Uterus (tissue), 4 donors: ENCODE results near the gene GALNT13. TPM values are rescaled to one million over a fixed set of nuclear protein-coding genes. Genes with fewer than 3 reads are reported as not detected.

Source experiments
- DNase-seq, 2 donors: peaks; one replicate each; pipeline ENCODE4 v3.0.0-alpha.2; 2019 to 2020
- H3K27ac ChIP-seq, 2 donors: fragments of 200-600 bp; sonication (generic); 1 replicate in 1 of 2; 2 replicates in 1 of 2; pipeline ENCODE4 v1.5.1; 2016 to 2018
- H3K27me3 ChIP-seq, 2 donors: fragments of 200-600 bp; sonication (generic); one replicate each; pipeline ENCODE4 v1.5.1; 2018 to 2019; ENCODE audit warnings: control low read depth in 1 of 2
- H3K36me3 ChIP-seq, 2 donors: fragments of 200-600 bp; sonication (generic); one replicate each; pipeline ENCODE4 v1.5.1; 2019; ENCODE audit warnings: control low read depth in 1 of 2
- H3K4me1 ChIP-seq, 2 donors: fragments of 200-600 bp; sonication (generic); one replicate each; pipeline ENCODE4 v1.5.1; 2018 to 2019; ENCODE audit warnings: control low read depth in 1 of 2
- H3K4me3 ChIP-seq, 2 donors: fragments of 200-600 bp; sonication (generic); 1 replicate in 1 of 2; 2 replicates in 1 of 2; pipeline ENCODE4 v1.5.1; 2018 to 2019; ENCODE audit warnings: mild to moderate bottlenecking in 1 of 2
- H3K9me3 ChIP-seq, 2 donors: fragments of 200-600 bp; sonication (generic); one replicate each; pipeline ENCODE4 v1.5.1; 2019; ENCODE audit warnings: control low read depth in 1 of 2
- CTCF ChIP-seq, 4 experiments: fragments of 200-600 bp in 2 of 4; fragments of 450-650 bp in 2 of 4; sonication (generic) in 2 of 4; IDR thresholded peaks; one replicate each; pipeline ENCODE4 v1.5.1; 2016 to 2019; ENCODE audit warnings: antibody characterized with exemption in 4 of 4, mild to moderate bottlenecking in 2 of 4, moderate library complexity in 1 of 4
- POLR2A ChIP-seq, 2 donors: fragments of 450-650 bp; IDR thresholded peaks; one replicate each; pipeline ENCODE4 v1.6.1; 2016; ENCODE audit warnings: antibody characterized with exemption in 2 of 2, mild to moderate bottlenecking in 1 of 2, moderate library complexity in 1 of 2
- intact Hi-C: fragments of 100-400 bp; cut with DNase I; formaldehyde crosslinking; loops from one replicate; pipeline ENCODE4 v1.15.1; 2023; ENCODE audit warnings: low total_unique reads
- total RNA-seq, 4 donors: library from RNA; depleted of rRNA in 3 of 4; stranded (reverse); fragments of >200 nt in 3 of 4; gene quantifications; one replicate each; pipeline versions ENCODE4 v1.1.0 to v1.2.4, GENCODE V29; 2014 to 2023
- donor health status: DM: yes; HTN: yes; CAD: no.

Gene GALNT13
- total RNA-seq, 4 donors from 2014 or later = 0.29 to 16.5 (median 4.1) TPM; not detected in 1

- Histone ChIP-seq H3K4me3 (no peak overlapping the region), H3K4me1 (no peaks in the 10 kb centered on the region)
- intact Hi-C loops = no loop called here
Observed at GRCh38 chr2:154130821-154131220, 259.1 kb downstream of the GALNT13 start.

GRCh38 chr2:154132827-154133226 is 261.1 kb downstream of the GALNT13 start:
- DNase-seq = no peak
- intact Hi-C loops = no loop called here

More at GRCh38 chr2:154130821-154131220, 259.1 kb downstream of the GALNT13 start:
- H3K36me3 ChIP-seq = no peaks in the 10 kb centered on the region
- no peak overlapping the region for H3K27ac ChIP-seq
- no peaks in the 10 kb centered on the region for H3K27me3 ChIP-seq
- TF ChIP-seq CTCF (IDR thresholded peaks at IDR 0.05) = no peak
- no peak for TF ChIP-seq POLR2A (IDR thresholded peaks at IDR 0.05)
- H3K9me3 ChIP-seq = no peaks in the 10 kb centered on the region
- no peak for DNase-seq

GRCh38 chr2:154133823-154134222 is 262.1 kb downstream of the GALNT13 start:
- H3K36me3 ChIP-seq = no peaks in the 10 kb centered on the region
- no peaks in the 10 kb centered on the region for H3K4me1 ChIP-seq
- no peak overlapping the region for H3K27ac ChIP-seq
- intact Hi-C loops = no loop called here
- TF ChIP-seq CTCF (IDR thresholded peaks at IDR 0.05) (no peak), POLR2A (IDR thresholded peaks at IDR 0.05) (no peak)
- DNase-seq = no peak
- no peaks in the 10 kb centered on the region for H3K27me3 ChIP-seq
- H3K4me3 ChIP-seq = no peak overlapping the region
- no peaks in the 10 kb centered on the region for H3K9me3 ChIP-seq

More at GRCh38 chr2:154132827-154133226, 261.1 kb downstream of the GALNT13 start:
- no peaks in the 10 kb centered on the region for H3K4me1 ChIP-seq
- no peak for TF ChIP-seq CTCF (IDR thresholded peaks at IDR 0.05)
- no peak for TF ChIP-seq POLR2A (IDR thresholded peaks at IDR 0.05)
- H3K36me3 ChIP-seq = no peaks in the 10 kb centered on the region
- H3K27me3 ChIP-seq = no peaks in the 10 kb centered on the region
- no peaks in the 10 kb centered on the region for H3K9me3 ChIP-seq
- no peak overlapping the region for H3K4me3 ChIP-seq
- no peak overlapping the region for H3K27ac ChIP-seq

- H3K9me3 ChIP-seq = no peaks in the 10 kb centered on the region
- DNase-seq = no peak
- no peaks in the 10 kb centered on the region for H3K4me1 ChIP-seq
- no peak overlapping the region for H3K27ac ChIP-seq
- intact Hi-C loops = no loop called here
- H3K4me3 ChIP-seq = no peak overlapping the region
- H3K36me3 ChIP-seq = no peaks in the 10 kb centered on the region
- TF ChIP-seq CTCF (IDR thresholded peaks at IDR 0.05) (no peak), POLR2A (IDR thresholded peaks at IDR 0.05) (no peak)
- no peaks in the 10 kb centered on the region for H3K27me3 ChIP-seq
Observed at GRCh38 chr2:154140249-154141025, 268.7 kb downstream of the GALNT13 start.

- H3K36me3 ChIP-seq = no peaks in the 10 kb centered on the region
- no peak overlapping the region for H3K4me3 ChIP-seq
- TF ChIP-seq CTCF (IDR thresholded peaks at IDR 0.05) (no peak), POLR2A (IDR thresholded peaks at IDR 0.05) (no peak)
- H3K27ac ChIP-seq = no peak overlapping the region
- intact Hi-C loops = no loop called here
- H3K27me3 ChIP-seq = no peaks in the 10 kb centered on the region
- no peak for DNase-seq
- H3K4me1 ChIP-seq = no peaks in the 10 kb centered on the region
- no peaks in the 10 kb centered on the region for H3K9me3 ChIP-seq
Observed at GRCh38 chr2:154142480-154142879, 270.8 kb downstream of the GALNT13 start.
